Activated CD4-positive, CD25-positive, alpha-beta regulatory T cell treated with anti-CD3 and anti-CD28 coated beads, Interleukin-2, amount 50 U/mL, for 16 hours (primary cell): ENCODE results near the gene PPIL1.
"Not testable (repeated sequence)": the region's sequence is repeated elsewhere in the genome, so short reads cannot be mapped to it uniquely, and the experiment has no call there.

Experiments
- DNase-seq: peaks from one replicate; pipeline ENCODE4 v3.0.0-alpha.2; 2020; ENCODE audit warnings: low read depth, low spot score

The PPIL1 gene

GRCh38 chr6:36817176-36817817 lies 57.3 kb downstream of the PPIL1 start:
- no peak for DNase-seq

GRCh38 chr6:36815962-36816735 lies 58.5 kb downstream of the PPIL1 start:
- DNase-seq: no peak

GRCh38 chr6:36814249-36814648 lies 60.4 kb downstream of the PPIL1 start:
- DNase-seq: no peak

- DNase-seq: no peak
Measured at GRCh38 chr6:36813526-36813925, 61.1 kb downstream of the PPIL1 start.

GRCh38 chr6:36813047-36813446 lies 61.6 kb downstream of the PPIL1 start:
- DNase-seq: not testable (repeated sequence)

- DNase-seq: no peak
Measured at GRCh38 chr6:36809941-36810803, 64.4 kb downstream of the PPIL1 start.

GRCh38 chr6:36809156-36809555 lies 65.4 kb downstream of the PPIL1 start:
- no peak for DNase-seq

- no peak for DNase-seq
Measured at GRCh38 chr6:36808634-36809033, 66.0 kb downstream of the PPIL1 start.

- no peak for DNase-seq
Measured at GRCh38 chr6:36807750-36808149, 66.9 kb downstream of the PPIL1 start.

GRCh38 chr6:36807143-36807542 lies 67.5 kb downstream of the PPIL1 start:
- no peak for DNase-seq

GRCh38 chr6:36805917-36806316 lies 68.7 kb downstream of the PPIL1 start:
- no peak for DNase-seq

- DNase-seq: no peak
Measured at GRCh38 chr6:36805096-36805797, 69.4 kb downstream of the PPIL1 start.
